Ovary (tissue), 9 donors: ENCODE measurements around the gene TKTL1. TPM values are rescaled to one million over a fixed set of nuclear protein-coding genes. Genes with fewer than 3 reads are reported as not detected.
A peak's percentile ranks its signal among the peaks of the same experiment; 100 is the strongest.

Experiments
- DNase-seq, 5 donors: peaks; one replicate each; pipeline ENCODE4 v3.0.0-alpha.2; 2019 to 2020
- H3K27ac ChIP-seq, 2 donors: fragments of 200-600 bp; one replicate each; pipeline versions ENCODE4 v1.5.1 to v1.8.0; 2019 to 2022
- H3K27me3 ChIP-seq: fragments of 200-600 bp; one replicate; pipeline ENCODE4 v1.8.0; 2022
- H3K36me3 ChIP-seq: fragments of 200-600 bp; sonication (generic); one replicate; pipeline ENCODE4 v1.5.1; 2019
- H3K4me1 ChIP-seq: one replicate; pipeline ENCODE4 v1.8.1; 2013; ENCODE audit warnings: mild to moderate bottlenecking, moderate library complexity; ENCODE audit not compliant: insufficient read depth
- H3K4me3 ChIP-seq: fragments of 200-600 bp; sonication (generic); one replicate; pipeline ENCODE4 v1.5.1; 2017
- H3K9me3 ChIP-seq, 2 donors: fragments of 200-600 bp in 1 of 2; sonication (generic) in 1 of 2; one replicate each; pipeline versions ENCODE4 v1.5.1 to v1.8.1; 2013 to 2019; ENCODE audit warnings: mild to moderate bottlenecking in 1 of 2, moderate library complexity in 1 of 2
- EP300 ChIP-seq: sonication (generic); formaldehyde crosslinking; IDR thresholded peaks from one replicate; pipeline ENCODE4 v1.6.1; 2017; ENCODE audit warnings: antibody characterized with exemption
- POLR2A ChIP-seq: fragments of 450-650 bp; IDR thresholded peaks from one replicate; pipeline ENCODE4 v1.6.1; 2017; ENCODE audit warnings: antibody characterized with exemption, mild to moderate bottlenecking, moderate library complexity
- whole genome bisulfite sequencing, 3 donors: extraction: QIAGEN DNeasy Blood & Tissue Kit in 1 of 3; methylation state at CpG; one replicate each; pipeline versions ENCODE4 v1.1.5 to v1.1.7; 2013 to 2017; 5-methylcytosine and 5-hydroxymethylcytosine counted together
- intact Hi-C, 4 donors: fragments of 100-400 bp; cut with DNase I; formaldehyde crosslinking; loops; one replicate each; pipeline versions ENCODE4 v1.11.0 to v1.15.1; 2022 to 2023
- polyA plus RNA-seq, 2 donors: library from polyadenylated mRNA; stranded (reverse); fragments of 200-250 nt in 1 of 2; fragments of 350-450 nt in 1 of 2; fragmentation: Illumina TruSeq in 1 of 2; extraction: RNeasy Lipid Tissue Mini Kit (QIAGEN cat#74804) in 1 of 2; gene quantifications; one replicate each; pipeline ENCODE4 v1.2.3, GENCODE V29; 2013 to 2014
- total RNA-seq, 7 donors: library from RNA; depleted of rRNA in 2 of 7; stranded (reverse); fragments of >200 nt in 2 of 7; fragmentation: NEBNext Ultra II Directional in 3 of 7; extraction: Animal tissue kit (Norgen Biotek cat#: 25700) in 3 of 7; gene quantifications; one replicate each; pipeline versions ENCODE4 v1.1.0 to v1.2.4, GENCODE V29; 2016 to 2023
- TF ChIP-seq, protein P1 (sequence below), 3 donors: fragments of 450-650 bp in 2 of 3; fragments of 200-600 bp in 1 of 3; IDR thresholded peaks; one replicate each; pipeline versions ENCODE4 v1.5.1 to v1.8.0; 2016 to 2022; ENCODE audit warnings: antibody characterized with exemption in 3 of 3, mild to moderate bottlenecking in 1 of 3
- donor health status: DM: no; HTN: no; CAD: no; lungs with moderate emphysema.
- donor health status: DM: no; HTN: no; CAD: no.
- donor health status: Bipolar disorder and iron deficiency.
- donor health status: DM: yes; HTN: yes; CAD: no.
- donor health status: DM: no; HTN: no; CAD: no.
- donor health status: DM: yes; HTN: yes; CAD: no.

Gene TKTL1
- total and polyA plus RNA-seq, 9 donors, result 0.12 to 0.91 (median 0.30) TPM; not detected in 3

DNA sequence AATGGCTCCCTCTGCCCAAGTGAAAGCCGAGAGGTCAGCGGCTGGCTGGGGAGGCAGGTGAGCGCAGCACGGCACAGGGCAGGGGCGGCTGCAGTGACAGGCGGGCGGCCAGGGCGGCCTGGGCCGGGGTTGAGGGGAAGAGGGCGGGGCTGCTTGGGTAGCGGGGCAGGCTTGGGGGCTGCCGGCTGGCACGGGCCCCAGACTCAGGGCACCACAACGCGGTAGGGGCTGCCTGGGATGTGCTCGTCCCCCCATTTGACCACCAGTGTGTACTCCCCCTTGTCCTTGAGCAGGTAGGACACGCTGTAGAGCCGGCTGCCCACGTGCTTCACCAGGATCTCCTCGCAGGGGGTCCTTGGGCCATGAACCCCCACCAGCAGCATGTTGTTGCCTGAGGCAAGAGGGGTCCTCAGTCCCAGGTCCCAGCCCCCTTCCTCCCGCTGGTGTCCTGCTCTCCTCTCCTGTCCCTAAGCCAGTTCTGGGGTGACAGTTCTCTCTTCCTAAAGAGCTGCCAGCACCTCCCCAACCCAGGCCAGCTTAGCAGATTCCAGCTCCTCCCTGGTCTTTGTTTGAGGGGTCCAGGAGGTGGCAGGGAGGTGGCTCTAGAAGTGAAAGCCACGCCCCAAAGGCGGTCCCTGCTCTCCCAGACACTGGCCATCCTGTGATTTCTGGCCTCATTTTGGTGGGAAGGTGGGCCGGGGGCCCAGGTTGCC is 53.2 kb downstream of the TKTL1 start:
- Histone ChIP-seq H3K27me3 (no peaks in the 10 kb centered on the region), H3K4me3 (no peak overlapping the region), H3K9me3 (no peaks in the 10 kb centered on the region), H3K27ac (no peak overlapping the region), H3K4me1 (no peaks in the 10 kb centered on the region), H3K36me3 (no peaks in the 10 kb centered on the region)
- TF ChIP-seq POLR2A, result no peak
- TF ChIP-seq EP300, result no peak
- TF ChIP-seq, protein P1, sequence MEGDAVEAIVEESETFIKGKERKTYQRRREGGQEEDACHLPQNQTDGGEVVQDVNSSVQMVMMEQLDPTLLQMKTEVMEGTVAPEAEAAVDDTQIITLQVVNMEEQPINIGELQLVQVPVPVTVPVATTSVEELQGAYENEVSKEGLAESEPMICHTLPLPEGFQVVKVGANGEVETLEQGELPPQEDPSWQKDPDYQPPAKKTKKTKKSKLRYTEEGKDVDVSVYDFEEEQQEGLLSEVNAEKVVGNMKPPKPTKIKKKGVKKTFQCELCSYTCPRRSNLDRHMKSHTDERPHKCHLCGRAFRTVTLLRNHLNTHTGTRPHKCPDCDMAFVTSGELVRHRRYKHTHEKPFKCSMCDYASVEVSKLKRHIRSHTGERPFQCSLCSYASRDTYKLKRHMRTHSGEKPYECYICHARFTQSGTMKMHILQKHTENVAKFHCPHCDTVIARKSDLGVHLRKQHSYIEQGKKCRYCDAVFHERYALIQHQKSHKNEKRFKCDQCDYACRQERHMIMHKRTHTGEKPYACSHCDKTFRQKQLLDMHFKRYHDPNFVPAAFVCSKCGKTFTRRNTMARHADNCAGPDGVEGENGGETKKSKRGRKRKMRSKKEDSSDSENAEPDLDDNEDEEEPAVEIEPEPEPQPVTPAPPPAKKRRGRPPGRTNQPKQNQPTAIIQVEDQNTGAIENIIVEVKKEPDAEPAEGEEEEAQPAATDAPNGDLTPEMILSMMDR (IDR thresholded peaks at IDR 0.05), result no peak
- WGBS, 3 donors, result 79 to 87% (median 80%) methylated on average over 24 of the region's 24 CpGs
- intact Hi-C loops, result no loop called here
- DNase-seq, result peak in 4 of 5 donors; percentile 24 to 44 (median 37)

DNA sequence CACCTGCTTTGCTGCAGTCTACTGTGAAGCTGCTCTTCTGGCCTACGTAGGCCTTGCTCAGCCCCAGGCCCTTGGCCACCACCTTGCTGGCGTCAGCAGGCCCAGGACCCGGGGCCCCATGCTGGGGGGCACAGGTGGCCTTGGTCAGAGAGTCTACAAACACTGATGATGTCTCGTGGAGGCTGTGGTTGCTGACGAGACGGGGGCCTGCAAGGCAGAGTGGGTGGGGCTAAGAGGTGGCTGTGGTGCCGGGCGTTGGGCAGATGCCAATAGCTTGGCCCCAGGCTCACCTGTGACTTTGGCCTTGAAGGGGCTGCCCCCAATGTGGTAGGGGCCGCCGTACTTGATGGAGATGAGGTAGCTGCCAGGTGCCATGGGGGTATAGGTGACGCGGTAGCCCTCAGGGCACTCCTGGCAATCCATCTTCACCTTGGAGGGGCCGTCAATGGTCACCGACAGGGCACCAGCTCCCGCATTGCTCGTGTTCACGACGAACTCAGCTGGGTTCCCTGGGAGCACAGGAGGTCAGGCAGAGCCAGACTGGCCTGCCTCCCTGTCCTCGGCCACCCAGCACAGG is 53.9 kb downstream of the TKTL1 start:
- Histone ChIP-seq H3K9me3 (no peaks in the 10 kb centered on the region), H3K36me3 (no peaks in the 10 kb centered on the region), H3K27me3 (no peaks in the 10 kb centered on the region), H3K27ac (no peak overlapping the region), H3K4me1 (no peaks in the 10 kb centered on the region), H3K4me3 (no peak overlapping the region)
- WGBS, 3 donors, result 66 to 72% (median 71%) methylated on average over 18 to 19 of the region's 19 CpGs
- TF ChIP-seq POLR2A, result no peak
- TF ChIP-seq EP300, result no peak
- TF ChIP-seq, protein P1 (IDR thresholded peaks at IDR 0.05), result no peak
- intact Hi-C loops, result no loop called here
- peak in 4 of 5 donors; percentile 27 to 46 (median 41) for DNase-seq

DNA sequence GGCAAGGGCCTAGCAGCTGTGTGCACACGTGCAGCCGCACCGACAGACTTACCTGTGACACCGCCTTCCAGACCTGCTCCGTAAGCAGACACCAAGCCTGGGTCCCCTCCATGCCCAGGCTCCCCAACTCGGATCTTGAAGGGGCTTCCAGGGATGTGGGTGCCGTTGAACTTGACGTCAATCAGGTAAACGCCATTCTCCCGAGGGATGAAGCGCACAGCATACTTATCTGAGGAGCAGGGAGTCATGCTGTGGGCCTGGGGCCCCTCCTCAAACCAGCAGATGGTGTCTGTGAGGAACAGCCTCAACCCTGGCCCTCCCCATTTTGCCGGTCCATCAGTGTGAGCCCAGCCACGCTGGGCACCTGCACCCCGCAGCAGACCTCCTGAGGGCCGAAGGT is 54.4 kb downstream of the TKTL1 start:
- intact Hi-C loops, result no loop called here
- 77 to 85% (median 79%) methylated on average over 14 to 15 of the region's 15 CpGs for WGBS, 3 donors
- no peaks in the 10 kb centered on the region for H3K4me1 ChIP-seq
- H3K4me3 ChIP-seq, result no peak overlapping the region
- H3K36me3 ChIP-seq, result no peaks in the 10 kb centered on the region
- H3K9me3 ChIP-seq, result no peaks in the 10 kb centered on the region
- H3K27me3 ChIP-seq, result no peaks in the 10 kb centered on the region
- TF ChIP-seq, protein P1 (IDR thresholded peaks at IDR 0.05), result no peak
- TF ChIP-seq EP300 (no peak), POLR2A (no peak)
- DNase-seq, result peak in 1 of 5 donors; percentile 21
- H3K27ac ChIP-seq, result no peak overlapping the region

DNA sequence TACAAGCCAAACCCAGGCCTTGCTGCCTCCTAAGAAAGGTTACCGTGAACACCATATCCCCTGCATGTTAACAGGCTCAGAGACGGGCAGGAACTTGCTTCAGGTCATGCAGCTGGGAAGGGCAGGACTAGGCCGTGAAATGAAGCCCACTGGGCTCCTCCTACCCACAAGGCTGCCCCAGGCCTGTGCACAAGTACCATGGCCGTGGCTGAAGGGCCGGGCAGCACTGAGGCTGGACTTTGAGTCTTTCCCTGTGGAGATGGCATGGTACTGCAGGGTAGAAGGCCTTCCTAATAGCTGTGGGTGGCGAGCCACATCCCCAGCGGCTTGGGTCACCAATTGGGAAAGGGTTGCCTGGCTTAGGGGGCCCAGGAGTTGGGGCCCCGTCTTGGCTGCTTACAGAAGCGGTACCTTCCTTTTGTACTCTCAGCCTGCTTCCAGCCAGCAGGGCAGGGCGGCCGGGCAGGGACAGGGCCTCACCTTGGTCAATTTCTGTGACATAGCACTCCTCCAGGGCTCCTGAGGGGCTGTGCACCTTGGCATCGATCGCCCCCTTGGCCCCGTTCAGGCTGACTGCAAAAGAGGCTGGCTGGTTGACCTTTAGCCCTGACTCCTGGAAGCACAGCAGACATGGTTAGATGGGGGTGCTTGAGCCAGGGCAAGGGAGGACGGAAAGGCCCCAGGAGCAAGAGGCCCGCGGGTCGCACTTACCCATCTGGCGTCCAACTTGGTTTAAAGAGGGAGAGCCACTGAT is 55.0 kb downstream of the TKTL1 start:
- peak in 2 of 5 donors; percentile 21 to 37 for DNase-seq
- no peak overlapping the region for H3K27ac ChIP-seq
- no peaks in the 10 kb centered on the region for H3K9me3 ChIP-seq
- 76 to 84% (median 78%) methylated on average over 19 of the region's 19 CpGs for WGBS, 3 donors
- H3K27me3 ChIP-seq, result no peaks in the 10 kb centered on the region
- TF ChIP-seq, protein P1 (IDR thresholded peaks at IDR 0.05), result no peak
- no peak for TF ChIP-seq POLR2A
- no peak for TF ChIP-seq EP300
- H3K36me3 ChIP-seq, result no peaks in the 10 kb centered on the region
- intact Hi-C loops, result no loop called here
- no peaks in the 10 kb centered on the region for H3K4me1 ChIP-seq
- no peak overlapping the region for H3K4me3 ChIP-seq
